PC-9 (cell line): ENCODE data around the gene ADGRA1. TPM values are rescaled to one million over a fixed set of nuclear protein-coding genes. Genes with fewer than 3 reads are reported as not detected.

Experiments
- BruUV-seq: library from RNA; stranded (reverse); fragments of 400-500 nt; replicated peaks from 2 replicates; lab custom pipeline; 2021; lab: Mats Ljungman, UMichigan
- CTCF ChIA-PET: fragments of 300-600 bp; sonication (Branson Sonifier 250); formaldehyde crosslinking; loops from one replicate; lab custom pipeline; 2022; ENCODE audit warnings: antibody characterized with exemption; lab: Charles Lee
- POLR2A ChIA-PET: fragments of 300-600 bp; sonication (Branson Sonifier 250); formaldehyde crosslinking; loops from one replicate; lab custom pipeline; 2022; ENCODE audit warnings: antibody characterized with exemption; ENCODE audit not compliant: unreplicated experiment; lab: Charles Lee
- DNase-seq, 2 experiments: peaks; one replicate each; pipeline versions ENCODE4 v3.0.0 to v3.0.0-alpha.2; 2015 to 2022; ENCODE audit warnings: mixed read lengths in 1 of 2
- H2AFZ ChIP-seq: fragments of 200-600 bp; sonication (generic); 2 replicates; pipeline ENCODE4 v1.8.1; 2017; ENCODE audit warnings: antibody characterized with exemption
- H3F3A ChIP-seq: fragments of 200-600 bp; sonication (generic); 2 replicates; pipeline ENCODE4 v1.8.1; 2017; ENCODE audit warnings: antibody characterized with exemption, mild to moderate bottlenecking, low read depth; ENCODE audit not compliant: insufficient read depth
- H3K27ac ChIP-seq: fragments of 200-600 bp; sonication (generic); 2 replicates; pipeline ENCODE4 v1.6.1; 2016; ENCODE audit warnings: mixed run types
- H3K27me3 ChIP-seq: fragments of 200-600 bp; sonication (generic); 2 replicates; pipeline ENCODE4 v1.6.1; 2016; ENCODE audit warnings: low read depth, mixed run types; ENCODE audit not compliant: insufficient read depth
- H3K36me3 ChIP-seq: fragments of 200-600 bp; sonication (generic); 2 replicates; pipeline ENCODE4 v1.6.1; 2016; ENCODE audit warnings: low read depth, mixed run types
- H3K4me1 ChIP-seq: fragments of 200-600 bp; sonication (generic); replicated peaks from 2 replicates; pipeline ENCODE4 v1.6.1; 2016; ENCODE audit warnings: mixed run types; ENCODE audit not compliant: insufficient read depth
- H3K4me2 ChIP-seq: fragments of 200-600 bp; sonication (generic); 2 replicates; pipeline ENCODE4 v1.6.1; 2017; ENCODE audit warnings: mixed run types
- H3K4me3 ChIP-seq: fragments of 200-600 bp; sonication (generic); 2 replicates; pipeline ENCODE4 v1.6.1; 2016; ENCODE audit warnings: mixed run types
- H3K79me2 ChIP-seq: fragments of 200-600 bp; sonication (generic); 2 replicates; pipeline ENCODE4 v1.6.1; 2017; ENCODE audit warnings: low read depth, mixed run types
- H3K9me2 ChIP-seq: fragments of 200-600 bp; sonication (generic); 2 replicates; pipeline ENCODE4 v1.8.1; 2017; ENCODE audit warnings: mild to moderate bottlenecking; ENCODE audit not compliant: insufficient read depth
- H3K9me3 ChIP-seq: fragments of 200-600 bp; sonication (generic); 2 replicates; pipeline ENCODE4 v1.8.1; 2016; ENCODE audit warnings: low read depth; ENCODE audit not compliant: insufficient read depth
- H4K20me1 ChIP-seq: fragments of 200-600 bp; sonication (generic); 2 replicates; pipeline ENCODE4 v1.8.1; 2017; ENCODE audit not compliant: insufficient read depth
- CTCF ChIP-seq: fragments of 200-600 bp; sonication (generic); conservative IDR thresholded peaks from 2 replicates; pipeline ENCODE4 v1.6.1; 2017; ENCODE audit warnings: mixed run types, antibody characterized with exemption, mild to moderate bottlenecking, moderate library complexity
- EZH2 ChIP-seq: fragments of 200-600 bp; sonication (generic); IDR thresholded peaks from 2 replicates; pipeline ENCODE4 v1.8.0; 2017; ENCODE audit warnings: antibody characterized with exemption, low read depth
- intact Hi-C: fragments of 100-400 bp; cut with micrococcal nuclease; formaldehyde crosslinking; loops from one replicate; pipeline ENCODE4 v1.10.0; 2022; ENCODE audit not compliant: unreplicated experiment
- total RNA-seq: library from RNA; stranded (reverse); gene quantifications from 2 replicates; pipeline ENCODE4 v1.2.3, GENCODE V29; 2021

Gene ADGRA1
- total RNA-seq, 1 experiment from 2014 or later: not detected

DNA sequence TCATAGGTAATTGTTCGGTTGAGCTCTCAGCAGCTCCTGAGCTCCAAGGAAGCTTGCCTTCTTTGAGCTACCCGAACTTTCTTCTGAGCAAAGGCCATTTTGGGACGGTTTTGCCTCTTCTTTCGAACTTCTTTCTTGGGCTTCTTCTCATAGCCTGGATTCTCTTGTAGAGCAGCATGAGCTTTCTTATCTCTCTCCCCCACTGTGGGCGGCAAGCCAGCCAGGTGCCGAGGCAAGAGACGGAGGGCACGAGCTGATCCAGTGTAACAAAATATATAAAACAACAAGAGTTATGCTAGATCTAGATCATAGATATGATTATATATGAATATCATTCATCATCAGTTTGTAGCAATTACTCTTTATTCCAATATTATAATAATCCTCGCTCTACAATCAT lies 55.8 kb downstream of the ADGRA1 start:
- Histone ChIP-seq H3K4me3 (no peak overlapping the region), H3K36me3 (no peaks in the 10 kb centered on the region), H3K9me3 (no peaks in the 10 kb centered on the region), H3K4me1 (no peaks in the 10 kb centered on the region), H3K27me3 (peaks cover 31% of the 10 kb centered on the region; the same call in 1 of the 2 replicates), H3K27ac (no peak overlapping the region), H3K9me2 (no peaks in the 10 kb centered on the region), H2AFZ (no peak overlapping the region), H3F3A (no peaks in the 10 kb centered on the region), H3K4me2 (no peak overlapping the region), H4K20me1 (no peaks in the 10 kb centered on the region), H3K79me2 (no peaks in the 10 kb centered on the region)
- POLR2A ChIA-PET: no interaction called here
- intact Hi-C loops: loop anchor here (10.0 kb wide), 1 partner anchor 161 kb away; the partner anchor contains the start of genes TUBGCP2 and ZNF511
- no peak for DNase-seq
- CTCF ChIA-PET: interaction anchor here (0.6 kb wide), 1 partner anchor 122 kb away, joined by 7 read pairs; no protein-coding TSS in a partner anchor
- no TSS peak for BruUV-seq
- TF ChIP-seq EZH2 (no peak), CTCF (no peak)

GRCh38 chr10:133144771-133145170 lies 57.0 kb downstream of the ADGRA1 start:
- intact Hi-C loops: loop anchor here (10.0 kb wide), 1 partner anchor 160 kb away; the partner anchor contains the start of genes TUBGCP2 and ZNF511
- CTCF ChIA-PET: no interaction called here

GRCh38 chr10:133150226-133150625 lies 62.5 kb downstream of the ADGRA1 start:
- H2AFZ ChIP-seq: no peak overlapping the region
- H3F3A ChIP-seq: no peaks in the 10 kb centered on the region
- H3K27me3 ChIP-seq: peaks cover 59% of the 10 kb centered on the region
- TF ChIP-seq EZH2: no peak
- TF ChIP-seq CTCF: no peak
- no peaks in the 10 kb centered on the region for H3K36me3 ChIP-seq
- ChIA-PET CTCF (no interaction called here), POLR2A (no interaction called here)
- no TSS peak for BruUV-seq
- no peaks in the 10 kb centered on the region for H3K4me1 ChIP-seq
- intact Hi-C loops: no loop called here
- DNase-seq: no peak
- H3K4me3 ChIP-seq: no peak overlapping the region
- no peaks in the 10 kb centered on the region for H4K20me1 ChIP-seq
- H3K9me2 ChIP-seq: no peaks in the 10 kb centered on the region
- no peaks in the 10 kb centered on the region for H3K9me3 ChIP-seq
- H3K27ac ChIP-seq: no peak overlapping the region
- H3K79me2 ChIP-seq: no peaks in the 10 kb centered on the region
- H3K4me2 ChIP-seq: no peak overlapping the region

More at GRCh38 chr10:133144771-133145170, 57.0 kb downstream of the ADGRA1 start:
- Histone ChIP-seq H3K4me2 (no peak overlapping the region), H3F3A (no peaks in the 10 kb centered on the region), H3K9me3 (no peaks in the 10 kb centered on the region), H3K9me2 (no peaks in the 10 kb centered on the region), H4K20me1 (no peaks in the 10 kb centered on the region), H3K27me3 (peaks cover 39% of the 10 kb centered on the region; the same call in 1 of the 2 replicates), H3K4me3 (no peak overlapping the region), H2AFZ (no peak overlapping the region), H3K36me3 (no peaks in the 10 kb centered on the region), H3K79me2 (no peaks in the 10 kb centered on the region), H3K4me1 (no peaks in the 10 kb centered on the region), H3K27ac (no peak overlapping the region)
- no peak for DNase-seq
- POLR2A ChIA-PET: no interaction called here
- BruUV-seq: no TSS peak
- TF ChIP-seq CTCF: no peak
- no peak for TF ChIP-seq EZH2
